PFSK-1 (cell line): ENCODE data around the gene RFX2.

Experiments used
- FOXP2 ChIP-seq: optimal IDR thresholded peaks from 2 replicates; pipeline ENCODE3; 2011; ENCODE audit warnings: borderline replicate concordance, control low read depth, inconsistent platforms; ENCODE audit not compliant: insufficient read depth; ENCODE audit errors: extremely low read length, extremely low read depth
- POLR2AphosphoS5 ChIP-seq: IDR thresholded peaks from 2 replicates; pipeline ENCODE4 v1.6.1; 2012; ENCODE audit warnings: low read depth, mild to moderate bottlenecking, control low read depth, low read length, moderate library complexity
- REST ChIP-seq, 2 experiments: IDR thresholded peaks; 2 replicates each; pipeline versions ENCODE4 v1.6.1 to v1.8.0; 2011 to 2012; ENCODE audit warnings: low read depth in 2 of 2, low read length in 2 of 2, control low read depth in 1 of 2, inconsistent platforms in 1 of 2, mild to moderate bottlenecking in 1 of 2, moderate library complexity in 1 of 2; ENCODE audit not compliant: insufficient read depth in 1 of 2
- SIN3A ChIP-seq: IDR thresholded peaks from 2 replicates; pipeline ENCODE4 v1.6.1; 2012; ENCODE audit warnings: mild to moderate bottlenecking, low read length, moderate library complexity, borderline replicate concordance; ENCODE audit not compliant: insufficient read depth
- TAF1 ChIP-seq: IDR thresholded peaks from 2 replicates; pipeline ENCODE4 v1.6.1; 2012; ENCODE audit warnings: low read length, control low read depth, borderline replicate concordance; ENCODE audit not compliant: insufficient read depth

The RFX2 gene

GRCh38 chr19:5953680-5954213 is 156.6 kb downstream of the RFX2 start:
- TF ChIP-seq REST (IDR thresholded peaks at IDR 0.05; ENCODE audit: insufficient read depth in 1 of 2, low read depth in 2 of 2, low read length in 2 of 2) (no peak), FOXP2 (no peak), TAF1 (no peak), SIN3A (no peak), POLR2AphosphoS5 (no peak)

GRCh38 chr19:5953030-5953589 is 157.2 kb downstream of the RFX2 start:
- TF ChIP-seq POLR2AphosphoS5 (no peak), REST (IDR thresholded peaks at IDR 0.05; ENCODE audit: insufficient read depth in 1 of 2, low read depth in 2 of 2, low read length in 2 of 2) (no peak), FOXP2 (no peak), TAF1 (no peak), SIN3A (no peak)

- TF ChIP-seq SIN3A (no peak), TAF1 (no peak), REST (IDR thresholded peaks at IDR 0.05; ENCODE audit: insufficient read depth in 1 of 2, low read depth in 2 of 2, low read length in 2 of 2) (no peak), POLR2AphosphoS5 (no peak), FOXP2 (no peak)
Observed at GRCh38 chr19:5952193-5953029, 157.9 kb downstream of the RFX2 start.

- no peak for TF ChIP-seq REST (IDR thresholded peaks at IDR 0.05; ENCODE audit: insufficient read depth in 1 of 2, low read depth in 2 of 2, low read length in 2 of 2)
- no peak for TF ChIP-seq FOXP2
- TF ChIP-seq SIN3A: no peak
- no peak for TF ChIP-seq POLR2AphosphoS5
- no peak for TF ChIP-seq TAF1
Observed at GRCh38 chr19:5951338-5951861, 158.9 kb downstream of the RFX2 start.
